ENCODE results near the gene KRTAP10-2. TPM values are rescaled to one million over a fixed set of nuclear protein-coding genes. Genes with fewer than 3 reads are reported as not detected.

The KRTAP10-2 gene
- total RNA-seq, 4 donors from 2014 or later, result 0.76 to 11.1 (median 10.1) TPM; not detected in 1

DNA sequence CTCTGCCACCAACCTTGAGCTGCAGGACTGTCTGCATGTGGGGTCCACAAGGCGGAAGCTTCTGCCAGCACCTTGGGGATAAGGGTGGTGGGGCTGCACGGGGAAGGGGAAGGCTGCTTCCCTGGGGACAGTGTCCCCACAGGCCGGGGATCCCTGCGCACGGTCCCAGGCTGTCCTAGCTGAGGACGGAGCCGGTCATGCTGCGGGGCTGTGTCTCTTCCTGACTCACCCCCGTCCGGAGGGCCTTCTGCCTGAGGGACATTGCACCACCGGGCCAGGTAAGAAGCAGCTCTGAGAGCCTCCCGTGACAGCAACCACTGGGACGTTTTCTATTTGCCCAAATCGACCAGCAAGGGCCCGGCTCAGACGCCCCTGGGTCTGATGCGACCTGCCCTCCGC lies 41.2 kb downstream of the KRTAP10-2 start:
- H3K27ac ChIP-seq, result no peak overlapping the region

DNA sequence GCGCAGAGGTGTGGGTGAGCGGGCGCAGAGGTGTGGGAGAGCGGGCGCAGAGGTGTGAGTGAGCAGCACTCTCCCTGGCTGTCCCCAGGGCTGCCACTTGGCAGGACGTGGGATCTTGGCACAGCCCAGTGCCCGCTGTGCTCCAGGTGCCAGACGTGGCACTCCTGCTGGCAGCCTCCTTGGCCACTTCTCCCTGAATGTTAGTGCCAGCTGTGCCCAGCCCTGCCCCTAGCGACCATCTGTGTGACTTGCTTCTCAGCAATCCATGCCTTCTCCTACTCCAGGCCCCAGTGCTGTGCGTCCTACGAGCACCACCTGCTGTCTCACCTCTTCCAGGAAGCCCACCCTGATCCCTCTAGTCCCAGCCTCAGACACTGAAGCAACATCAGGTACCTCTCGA lies 41.8 kb downstream of the KRTAP10-2 start:
- Histone ChIP-seq H3K9me3 (no peaks in the 10 kb centered on the region), H3K4me3 (no peak overlapping the region), H3K36me3 (no peaks in the 10 kb centered on the region), H3K4me1 (peaks cover 19% of the 10 kb centered on the region), H3K27me3 (peaks cover 44% of the 10 kb centered on the region), H3K27ac (no peak overlapping the region)
- WGBS, result 53% methylated on average over 12 of the region's 12 CpGs
- no peak for DNase-seq (ENCODE audit: low spot score in 2 of 2)
- TF ChIP-seq POLR2AphosphoS5 (IDR thresholded peaks at IDR 0.05) (no peak), CTCF (IDR thresholded peaks at IDR 0.05) (peak in 1 of 2 donors; percentile 43)

More for the DNA sequence above, 41.2 kb downstream of the KRTAP10-2 start:
- no peak for DNase-seq (ENCODE audit: low spot score in 2 of 2)
- Histone ChIP-seq H3K27me3 (peaks cover 44% of the 10 kb centered on the region), H3K36me3 (no peaks in the 10 kb centered on the region), H3K4me1 (peaks cover 19% of the 10 kb centered on the region), H3K9me3 (no peaks in the 10 kb centered on the region), H3K4me3 (peak overlapping the region; percentile 12)
- TF ChIP-seq CTCF (IDR thresholded peaks at IDR 0.05), result no peak
- no peak for TF ChIP-seq EP300 (IDR thresholded peaks at IDR 0.05)
- no peak for TF ChIP-seq POLR2A (IDR thresholded peaks at IDR 0.05)
- TF ChIP-seq POLR2AphosphoS5 (IDR thresholded peaks at IDR 0.05), result no peak
- WGBS, result 10% methylated on average over 2 of the region's 18 CpGs

DNA sequence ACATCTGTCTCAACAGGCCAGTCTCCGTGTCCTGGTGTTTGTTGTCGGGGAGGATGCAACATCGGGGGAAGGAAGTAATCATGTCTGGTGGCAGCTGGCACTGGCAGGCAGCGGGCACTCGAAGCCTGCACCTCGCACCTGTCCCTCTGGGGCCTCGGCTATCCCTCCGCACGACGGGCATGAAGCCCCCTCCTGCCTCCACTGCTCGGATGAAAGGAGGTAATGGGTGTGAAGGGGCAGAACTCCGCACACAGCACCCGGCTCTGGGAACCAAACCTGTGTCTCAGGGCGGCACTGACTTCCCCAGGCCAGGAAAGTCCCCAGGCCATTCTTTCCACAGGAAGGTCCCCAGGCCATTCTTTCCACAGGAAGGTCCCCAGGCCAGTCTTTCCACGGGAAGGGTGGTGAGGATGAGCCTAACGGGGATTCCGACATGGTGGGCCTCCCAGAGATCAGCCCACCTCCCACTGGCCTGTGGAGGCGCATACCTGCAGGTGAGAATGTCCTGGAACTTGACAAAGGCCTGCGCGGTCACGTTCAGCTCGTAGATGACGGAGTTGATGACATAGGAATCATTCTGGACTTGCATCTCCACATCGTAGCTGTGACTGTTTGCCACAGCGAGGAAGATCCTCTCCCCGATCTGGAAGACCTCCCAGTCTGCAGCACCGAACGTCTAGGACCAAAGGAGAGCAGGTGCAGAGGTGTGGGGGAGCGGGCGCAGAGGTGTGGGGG lies 42.4 kb downstream of the KRTAP10-2 start:
- no peaks in the 10 kb centered on the region for H3K36me3 ChIP-seq
- peaks cover 19% of the 10 kb centered on the region for H3K4me1 ChIP-seq
- no peaks in the 10 kb centered on the region for H3K9me3 ChIP-seq
- 72% methylated on average over 19 of the region's 30 CpGs for WGBS
- no peak overlapping the region for H3K4me3 ChIP-seq
- DNase-seq (ENCODE audit: low spot score in 2 of 2), result no peak
- peaks cover 44% of the 10 kb centered on the region for H3K27me3 ChIP-seq
- H3K27ac ChIP-seq, result no peak overlapping the region
- no peak for TF ChIP-seq POLR2AphosphoS5 (IDR thresholded peaks at IDR 0.05)
- TF ChIP-seq POLR2A (IDR thresholded peaks at IDR 0.05), result no peak
- TF ChIP-seq EP300 (IDR thresholded peaks at IDR 0.05), result no peak
- TF ChIP-seq CTCF (IDR thresholded peaks at IDR 0.05), result no peak

GRCh38 chr21:44508426-44508710 lies 42.9 kb downstream of the KRTAP10-2 start:
- Histone ChIP-seq H3K36me3 (no peaks in the 10 kb centered on the region), H3K9me3 (no peaks in the 10 kb centered on the region), H3K4me3 (no peak overlapping the region), H3K27ac (no peak overlapping the region), H3K27me3 (peaks cover 44% of the 10 kb centered on the region), H3K4me1 (peaks cover 19% of the 10 kb centered on the region)
- TF ChIP-seq CTCF (IDR thresholded peaks at IDR 0.05) (no peak), POLR2A (IDR thresholded peaks at IDR 0.05) (no peak), POLR2AphosphoS5 (IDR thresholded peaks at IDR 0.05) (no peak), EP300 (IDR thresholded peaks at IDR 0.05) (no peak)
- no peak for DNase-seq (ENCODE audit: low spot score in 2 of 2)
- WGBS, result 91% methylated on average over 9 of the region's 9 CpGs

GRCh38 chr21:44507673-44508425 lies 43.5 kb downstream of the KRTAP10-2 start:
- Histone ChIP-seq H3K27me3 (peaks cover 44% of the 10 kb centered on the region), H3K4me1 (peaks cover 19% of the 10 kb centered on the region), H3K27ac (no peak overlapping the region), H3K36me3 (no peaks in the 10 kb centered on the region), H3K4me3 (no peak overlapping the region), H3K9me3 (no peaks in the 10 kb centered on the region)
- WGBS, result 90% methylated on average over 26 of the region's 26 CpGs
- DNase-seq (ENCODE audit: low spot score in 2 of 2), result no peak
- no peak for TF ChIP-seq POLR2A (IDR thresholded peaks at IDR 0.05)
- no peak for TF ChIP-seq CTCF (IDR thresholded peaks at IDR 0.05)
- no peak for TF ChIP-seq EP300 (IDR thresholded peaks at IDR 0.05)
- TF ChIP-seq POLR2AphosphoS5 (IDR thresholded peaks at IDR 0.05), result no peak
